GM18505 (cell line): ENCODE results near the gene PBRM1.
"Not testable (repeated sequence)": the region's sequence is repeated elsewhere in the genome, so short reads cannot be mapped to it uniquely, and the experiment has no call there.

Experiments used
- ATAC-seq: cut with Tn5 transposase; IDR thresholded peaks from one replicate; pipeline ENCODE4 v1.9.1; 2021; ENCODE audit not compliant: unreplicated experiment
- POLR2A ChIP-seq: IDR thresholded peaks from 4 replicates; pipeline ENCODE4 v1.6.1; 2011; ENCODE audit warnings: borderline replicate concordance; ENCODE audit not compliant: insufficient read depth, insufficient read length; ENCODE audit errors: extremely low read depth

The PBRM1 gene

DNA sequence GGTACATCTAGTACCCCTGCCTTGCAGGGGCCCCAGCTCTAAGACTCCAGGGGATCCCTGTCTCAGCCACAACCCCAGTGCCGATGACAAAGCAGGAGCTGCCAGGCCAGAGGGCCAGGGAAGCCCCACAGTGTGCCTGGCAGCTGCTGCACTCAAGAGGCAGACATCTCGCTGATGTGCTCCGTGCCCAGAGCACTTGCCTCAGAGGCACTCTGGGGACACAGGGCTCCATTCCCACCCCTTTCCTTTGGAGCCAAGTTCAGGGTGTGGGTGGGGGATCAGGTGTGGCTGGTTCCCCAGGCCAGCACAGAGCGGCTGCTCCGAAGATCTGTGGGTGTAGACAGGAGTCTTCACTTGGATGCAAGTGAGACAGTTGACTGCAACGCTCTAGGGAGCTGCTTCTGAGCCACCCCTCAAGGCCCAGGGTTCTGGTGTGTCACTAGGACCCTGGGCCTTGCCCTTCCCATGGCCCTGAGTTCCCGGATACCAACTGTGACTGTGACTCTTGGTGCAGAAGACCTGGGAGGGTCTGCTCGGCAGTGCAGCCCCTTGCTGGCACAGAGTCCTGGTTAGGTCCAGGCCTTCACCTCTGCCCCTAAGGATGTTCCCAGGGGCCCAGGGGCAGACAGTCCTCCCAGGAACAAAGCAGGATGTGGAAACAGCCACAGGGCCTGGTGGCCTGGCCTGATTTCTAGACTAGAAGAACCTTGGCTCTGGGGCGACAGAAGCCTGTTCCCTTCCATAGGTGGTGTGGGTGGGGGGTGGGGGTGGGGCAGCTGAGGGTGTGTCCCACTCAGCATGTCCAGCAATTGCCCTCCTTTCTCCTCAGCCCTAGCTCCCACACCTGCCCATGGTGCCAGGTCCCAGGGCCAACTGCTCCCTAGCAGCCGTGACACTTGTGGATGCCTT lies 154.5 kb downstream of the PBRM1 start:
- TF ChIP-seq POLR2A: no peak
- ATAC-seq: no peak

GRCh38 chr3:52529376-52530333 lies 156.1 kb downstream of the PBRM1 start:
- ATAC-seq: no peak
- no peak for TF ChIP-seq POLR2A

DNA sequence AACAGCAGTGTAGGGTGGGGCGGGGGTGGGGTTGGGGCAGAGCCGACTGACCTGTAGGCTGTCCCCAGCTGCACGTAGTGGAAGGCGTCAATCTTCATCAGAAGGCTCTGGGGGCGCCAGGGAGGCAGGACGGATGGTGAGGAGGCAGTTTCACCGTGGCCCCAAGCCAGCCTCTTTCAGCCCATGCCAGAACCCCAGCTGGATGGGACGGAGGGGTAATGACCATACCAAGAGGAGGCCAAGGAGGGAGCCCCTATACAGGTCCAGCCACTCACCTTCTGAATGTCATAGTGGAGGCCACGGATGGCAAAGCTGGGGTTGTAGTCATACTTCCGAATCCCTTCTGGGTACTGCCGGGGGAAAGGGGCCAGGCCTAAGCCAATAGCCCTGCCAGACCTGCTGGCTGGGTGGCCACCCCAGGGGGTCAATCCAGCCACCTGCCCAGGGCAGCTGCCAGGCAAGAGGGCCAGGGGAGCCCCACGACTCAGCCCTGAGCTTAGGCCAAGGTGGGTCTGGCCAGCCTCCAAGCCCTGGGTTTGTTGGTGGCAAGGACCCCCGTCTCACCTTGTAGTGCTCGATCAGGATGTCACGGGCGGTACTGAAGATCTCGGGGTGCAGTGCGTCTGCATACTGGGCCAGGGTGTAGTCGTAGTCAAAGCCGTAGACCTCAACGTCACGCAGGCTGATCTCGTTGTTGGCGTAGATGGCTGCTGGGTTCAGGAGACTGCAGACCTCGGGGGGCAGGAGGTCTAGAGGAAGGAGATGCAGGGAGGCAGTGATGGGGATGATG lies 156.9 kb downstream of the PBRM1 start:
- ATAC-seq: no peak

GRCh38 chr3:52527732-52528585 lies 157.8 kb downstream of the PBRM1 start:
- ATAC-seq: no peak
- no peak for TF ChIP-seq POLR2A

More for the DNA sequence above, 156.9 kb downstream of the PBRM1 start:
- TF ChIP-seq POLR2A: no peak

- no peak for ATAC-seq
- no peak for TF ChIP-seq POLR2A
Measured at GRCh38 chr3:52527039-52527731, 158.5 kb downstream of the PBRM1 start.

GRCh38 chr3:52526671-52527038 lies 159.1 kb downstream of the PBRM1 start:
- ATAC-seq: not testable (repeated sequence)

DNA sequence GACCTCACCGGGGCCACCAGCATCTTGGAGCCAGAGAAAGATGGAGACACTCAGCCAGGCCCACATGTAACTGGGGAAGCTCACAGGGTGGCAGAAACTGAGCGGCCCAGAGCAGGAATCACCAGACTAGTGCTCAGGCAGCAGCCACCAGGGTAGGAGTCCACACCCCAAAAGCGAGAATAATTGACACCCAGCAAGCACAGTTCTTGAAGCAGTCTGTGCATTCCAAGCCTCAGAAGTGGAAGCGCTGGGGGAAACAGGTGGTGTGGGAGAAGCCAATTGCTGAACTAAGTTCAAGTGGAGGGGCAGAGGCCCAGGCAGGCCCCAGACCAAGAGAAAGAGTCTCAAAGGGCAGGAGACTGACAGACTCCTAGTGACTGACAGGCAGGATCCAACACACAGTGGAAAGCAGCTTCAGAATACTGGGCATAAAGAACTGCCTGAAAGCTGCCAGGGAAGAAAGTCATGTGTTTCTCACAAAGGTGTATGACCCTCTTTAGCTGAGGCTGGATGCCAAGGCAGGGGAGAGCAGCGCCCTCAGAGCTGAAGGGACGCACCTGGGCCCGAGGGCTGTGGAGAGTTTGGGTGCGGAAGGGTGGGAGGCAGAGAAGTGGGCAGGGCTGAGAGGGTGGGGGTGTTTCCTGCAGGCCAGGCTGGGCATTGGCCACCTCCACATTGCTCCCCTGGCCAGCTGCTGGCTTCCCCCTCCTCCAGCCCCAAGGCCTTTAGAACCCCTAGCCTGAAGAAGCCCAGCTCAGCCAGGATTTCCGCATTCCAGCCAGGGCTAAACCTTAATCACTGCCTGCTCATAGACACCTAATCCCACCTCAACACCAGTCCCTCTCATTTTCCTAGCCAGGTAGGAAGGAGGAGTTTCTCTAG lies 159.8 kb downstream of the PBRM1 start:
- TF ChIP-seq POLR2A: no peak
- no peak for ATAC-seq

GRCh38 chr3:52524752-52525679 lies 160.7 kb downstream of the PBRM1 start:
- no peak for ATAC-seq
- TF ChIP-seq POLR2A: no peak

- TF ChIP-seq POLR2A: no peak
- ATAC-seq: no peak
Measured at GRCh38 chr3:52524258-52524751, 161.4 kb downstream of the PBRM1 start.
